GM18508 (cell line): Measurements from ENCODE around the gene S100Z.
"Not testable (repeated sequence)": the region's sequence is repeated elsewhere in the genome, so short reads cannot be mapped to it uniquely, and the experiment has no call there.

Source experiments
- ATAC-seq: cut with Tn5 transposase; IDR thresholded peaks from one replicate; pipeline ENCODE4 v1.9.1; 2021; ENCODE audit warnings: moderate number of reproducible peaks; ENCODE audit not compliant: insufficient read depth, unreplicated experiment

S100Z gene

DNA sequence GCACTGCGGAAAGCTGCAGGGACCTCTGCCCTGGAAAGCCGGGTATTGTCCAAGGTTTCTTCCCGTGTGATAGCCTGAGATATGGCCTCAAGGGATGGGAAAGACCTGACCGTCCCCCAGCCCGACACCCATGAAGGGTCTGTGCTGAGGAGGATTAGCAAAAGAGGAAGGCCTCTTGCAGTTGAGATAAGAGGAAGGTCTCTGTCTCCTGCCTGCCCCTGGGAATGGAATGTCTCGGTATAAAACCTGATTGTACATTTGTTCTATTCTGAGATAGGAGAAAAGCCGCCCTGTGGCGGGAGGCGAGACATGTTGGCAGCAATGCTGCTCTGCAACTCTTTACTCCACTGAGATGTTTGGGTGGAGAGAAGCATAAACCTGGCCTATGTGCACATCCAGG is 95.4 kb downstream of the S100Z start:
- ATAC-seq, result not testable (repeated sequence)

DNA sequence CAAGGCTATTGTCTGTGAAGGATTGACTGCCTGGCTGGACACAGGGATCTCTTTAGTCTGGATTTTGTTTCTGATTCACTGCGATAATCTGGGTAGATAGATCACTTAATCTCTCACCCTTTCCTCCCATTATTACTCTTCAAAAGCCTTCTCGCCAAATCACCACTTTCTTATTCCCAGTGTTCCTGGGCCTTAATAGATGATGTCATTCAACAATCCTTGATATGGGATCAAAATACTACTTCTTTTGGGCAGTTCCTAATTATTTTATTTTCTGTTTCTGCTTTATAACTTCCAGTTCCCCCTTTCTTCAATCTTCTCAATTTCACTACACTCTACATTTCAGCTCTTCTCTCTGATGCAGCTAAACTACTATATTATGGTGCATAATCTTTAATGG is 96.3 kb downstream of the S100Z start:
- no peak for ATAC-seq

DNA sequence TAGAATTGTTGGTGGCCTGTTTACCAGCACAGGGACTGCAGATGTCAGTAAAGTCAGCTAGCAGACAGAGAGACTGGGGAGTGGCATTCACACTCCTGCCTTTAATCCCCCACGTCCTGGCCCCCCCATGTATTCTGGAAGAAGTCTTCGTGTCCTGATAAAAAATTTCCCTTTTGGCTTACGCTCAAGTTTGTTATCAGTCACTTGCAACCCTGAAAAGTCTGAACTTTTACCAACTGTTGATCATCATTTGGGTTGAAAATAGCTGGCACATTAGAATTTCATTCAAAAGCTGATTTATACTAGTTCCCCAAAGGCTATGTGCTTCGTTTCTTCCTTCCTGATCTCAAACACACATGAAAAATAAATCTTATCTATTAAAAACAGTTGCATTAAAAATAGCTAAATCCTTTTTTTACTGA is 97.3 kb downstream of the S100Z start:
- no peak for ATAC-seq

DNA sequence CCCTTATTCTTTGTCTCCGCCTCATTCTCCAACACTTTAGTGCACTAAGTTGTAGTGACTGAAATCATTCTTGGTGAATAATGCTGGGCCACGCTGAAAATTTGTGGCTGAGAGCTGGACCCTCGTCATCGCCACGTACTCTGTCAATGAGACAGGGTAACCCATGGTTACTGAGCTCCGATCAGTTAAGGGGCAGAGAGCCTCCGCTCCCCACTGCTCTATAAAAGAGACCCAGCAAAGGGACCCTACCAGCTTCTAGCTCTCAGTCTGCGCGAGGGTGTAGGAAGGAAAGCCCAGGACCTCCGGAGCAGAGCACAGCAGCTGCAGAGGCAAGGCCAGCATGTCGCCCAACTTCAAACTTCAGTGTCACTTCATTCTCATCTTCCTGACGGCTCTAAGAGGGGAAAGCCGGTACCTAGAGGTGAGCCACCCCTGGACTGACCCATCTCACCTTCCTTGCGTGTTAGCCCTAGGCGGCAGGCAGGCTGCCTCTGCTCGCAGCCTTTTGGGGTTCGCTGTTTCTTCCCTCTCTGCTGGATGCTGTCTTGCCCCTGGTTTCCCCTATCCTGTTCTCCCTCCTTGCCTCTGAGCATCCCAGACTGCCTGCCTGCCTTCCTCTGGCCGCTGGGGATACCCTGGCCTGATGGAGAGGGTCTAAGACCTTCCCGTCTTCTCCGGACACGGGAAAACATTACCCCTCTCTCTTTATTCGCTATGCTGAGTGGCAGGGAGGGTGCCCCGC is 103.2 kb downstream of the S100Z start, which contains the start of gene CRHBP:
CRHBP (plus strand) TSS at position 251 of the 742 bp plus-strand sequence; CDS start at position 341, 90 bp downstream.
- ATAC-seq, result no peak

DNA sequence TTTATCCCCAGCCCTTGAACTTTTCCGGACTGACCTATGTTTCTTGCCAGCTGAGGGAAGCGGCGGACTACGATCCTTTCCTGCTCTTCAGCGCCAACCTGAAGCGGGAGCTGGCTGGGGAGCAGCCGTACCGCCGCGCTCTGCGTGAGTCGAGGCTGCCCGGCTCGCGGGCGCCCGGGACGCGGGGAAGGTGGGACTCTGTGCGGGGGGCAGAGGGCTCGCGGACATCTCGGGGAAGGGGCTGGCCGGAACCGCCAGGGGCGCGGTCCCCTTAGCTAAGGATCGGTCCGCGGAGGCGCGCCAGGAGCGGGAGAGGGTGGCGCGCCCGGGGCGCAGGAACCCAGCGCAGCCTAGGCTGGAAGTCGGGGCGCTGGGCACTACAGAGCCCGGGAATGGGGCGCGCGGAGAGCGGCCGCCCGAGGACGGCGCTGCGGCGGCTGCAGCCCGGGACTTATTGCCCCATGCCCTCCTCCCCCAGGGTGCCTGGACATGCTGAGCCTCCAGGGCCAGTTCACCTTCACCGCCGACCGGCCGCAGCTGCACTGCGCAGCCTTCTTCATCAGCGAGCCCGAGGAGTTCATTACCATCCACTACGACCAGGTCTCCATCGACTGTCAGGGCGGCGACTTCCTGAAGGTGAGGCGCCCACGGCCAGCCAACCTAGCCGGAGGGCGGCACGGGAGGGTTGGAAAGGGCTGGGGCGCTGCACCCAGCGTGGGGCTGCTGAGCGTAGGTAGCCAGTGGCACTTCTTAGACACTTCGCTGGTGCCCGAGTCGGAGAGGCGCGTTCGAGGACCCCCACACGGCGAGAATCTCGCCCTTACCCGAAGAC is 104.0 kb downstream of the S100Z start:
- ATAC-seq, result no peak

DNA sequence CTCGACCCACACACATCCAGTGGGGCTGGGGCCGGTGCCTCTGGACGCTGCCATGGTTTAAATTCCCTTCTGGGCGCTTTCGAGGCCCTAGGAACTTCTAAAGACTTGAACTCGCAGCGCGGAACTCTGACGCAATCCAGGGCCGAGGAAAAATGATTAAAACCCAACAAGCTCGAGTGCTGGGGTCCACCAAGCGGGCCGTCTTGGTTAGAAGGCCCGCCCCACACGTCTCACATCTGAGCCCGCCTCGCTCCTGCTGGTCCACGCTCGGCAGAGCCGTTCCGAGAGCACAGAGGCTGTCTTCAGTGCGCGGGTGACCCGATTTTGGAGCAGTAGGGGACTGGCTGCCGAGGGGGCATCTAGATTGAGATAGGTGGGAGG is 104.6 kb downstream of the S100Z start:
- ATAC-seq, result no peak

DNA sequence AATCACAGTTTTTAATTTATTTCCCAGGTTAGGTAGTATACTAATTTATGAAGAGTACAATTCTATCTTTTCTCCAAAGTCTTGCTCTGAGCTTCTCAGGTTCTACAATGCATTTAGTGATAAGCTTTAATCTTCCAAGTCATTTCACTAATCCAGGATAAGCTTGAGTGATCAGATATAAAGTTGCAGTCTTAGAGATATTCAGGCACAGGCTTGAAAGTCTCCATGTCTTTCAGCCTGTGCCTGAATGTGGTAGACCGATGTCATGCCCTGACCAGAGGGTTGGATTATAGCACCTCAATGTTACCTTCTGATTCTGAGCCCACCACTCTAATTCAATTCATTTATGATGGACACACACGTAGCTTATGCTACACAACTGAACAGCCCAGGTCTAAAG is 106.2 kb downstream of the S100Z start:
- no peak for ATAC-seq

DNA sequence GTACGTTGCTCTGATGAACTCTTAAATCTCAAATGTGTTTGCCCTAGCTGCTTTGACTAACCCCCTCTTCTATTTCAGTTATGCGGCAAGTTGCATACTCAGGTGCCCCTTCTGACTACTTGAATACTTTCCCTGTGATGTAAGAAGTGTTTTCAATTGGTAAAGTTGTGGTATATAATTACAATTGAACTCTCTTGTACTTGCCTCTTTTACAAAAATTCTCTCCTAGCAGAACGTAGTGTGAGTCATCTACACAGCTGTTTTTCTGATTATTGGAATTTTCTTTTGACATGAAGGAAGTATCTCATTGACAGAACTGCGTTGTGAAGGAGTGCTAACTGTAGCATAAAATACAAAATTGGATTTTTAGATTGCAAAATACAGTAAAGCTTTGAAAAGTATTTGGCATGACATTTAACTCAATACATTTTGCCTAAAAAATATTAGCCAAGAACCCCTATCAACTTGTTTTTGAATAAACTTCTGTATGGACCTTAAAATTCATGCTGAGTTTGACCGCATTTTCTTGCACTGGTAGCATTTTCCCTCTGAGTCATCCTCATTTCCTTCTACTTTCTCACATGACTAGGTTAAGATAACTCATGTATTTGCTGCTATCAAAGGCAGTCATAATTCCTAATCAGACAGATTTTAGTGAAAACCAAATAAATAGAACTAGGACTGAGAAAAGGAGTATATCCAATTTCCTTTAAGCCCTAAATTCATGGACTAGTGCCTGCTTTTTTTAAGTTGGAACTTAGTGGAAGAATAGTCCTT is 109.4 kb downstream of the S100Z start:
- no peak for ATAC-seq

DNA sequence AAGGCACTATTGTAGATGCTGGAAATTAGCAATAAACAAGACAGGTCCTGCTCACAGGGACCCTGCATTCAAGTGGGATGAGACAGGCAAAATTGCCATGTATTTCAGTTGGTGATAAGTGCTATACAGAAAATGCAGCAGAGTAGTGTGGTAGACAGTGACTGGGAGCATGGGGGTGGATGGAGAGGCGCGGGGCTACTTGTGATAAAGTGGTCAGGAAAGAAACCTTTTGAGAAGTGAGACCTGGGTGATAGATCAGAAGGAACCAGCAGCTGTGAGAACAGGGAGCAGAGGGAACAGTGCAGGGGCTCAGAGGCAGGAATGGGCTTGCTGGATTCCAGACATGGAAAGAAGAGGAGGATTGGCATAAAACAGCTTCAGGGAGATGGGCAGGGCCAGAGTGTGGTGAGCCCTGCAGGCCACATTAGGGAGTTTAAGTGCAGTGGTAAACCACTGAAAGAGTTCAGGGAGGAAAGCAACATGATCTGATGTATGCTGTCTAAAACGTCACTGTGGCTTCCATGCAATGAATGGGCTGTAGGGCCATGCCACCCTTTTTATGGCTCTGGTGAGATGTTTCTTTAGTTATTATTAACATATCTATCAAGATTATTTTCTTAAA is 110.3 kb downstream of the S100Z start:
- ATAC-seq, result no peak

DNA sequence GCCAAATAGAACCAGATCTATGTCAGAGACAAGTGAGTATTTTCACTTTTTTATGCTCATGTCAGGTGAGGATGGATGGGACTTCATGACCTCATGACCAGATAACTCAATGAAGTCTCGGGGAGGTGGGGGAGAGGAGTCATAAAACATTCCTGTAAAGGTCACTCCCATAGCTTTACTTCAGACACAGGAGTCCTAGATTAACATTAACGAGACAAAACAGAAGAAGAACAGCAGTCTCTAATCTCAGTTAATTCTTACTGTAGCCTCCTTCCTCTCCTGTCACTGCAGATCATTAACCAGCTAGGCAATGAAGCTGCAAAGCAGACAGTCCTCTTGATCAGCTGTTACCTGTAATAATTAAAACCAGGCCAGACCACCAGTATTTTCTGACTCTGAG is 114.2 kb downstream of the S100Z start:
- ATAC-seq, result no peak
